ENCODE measurements around the gene ZNF785.

DNA sequence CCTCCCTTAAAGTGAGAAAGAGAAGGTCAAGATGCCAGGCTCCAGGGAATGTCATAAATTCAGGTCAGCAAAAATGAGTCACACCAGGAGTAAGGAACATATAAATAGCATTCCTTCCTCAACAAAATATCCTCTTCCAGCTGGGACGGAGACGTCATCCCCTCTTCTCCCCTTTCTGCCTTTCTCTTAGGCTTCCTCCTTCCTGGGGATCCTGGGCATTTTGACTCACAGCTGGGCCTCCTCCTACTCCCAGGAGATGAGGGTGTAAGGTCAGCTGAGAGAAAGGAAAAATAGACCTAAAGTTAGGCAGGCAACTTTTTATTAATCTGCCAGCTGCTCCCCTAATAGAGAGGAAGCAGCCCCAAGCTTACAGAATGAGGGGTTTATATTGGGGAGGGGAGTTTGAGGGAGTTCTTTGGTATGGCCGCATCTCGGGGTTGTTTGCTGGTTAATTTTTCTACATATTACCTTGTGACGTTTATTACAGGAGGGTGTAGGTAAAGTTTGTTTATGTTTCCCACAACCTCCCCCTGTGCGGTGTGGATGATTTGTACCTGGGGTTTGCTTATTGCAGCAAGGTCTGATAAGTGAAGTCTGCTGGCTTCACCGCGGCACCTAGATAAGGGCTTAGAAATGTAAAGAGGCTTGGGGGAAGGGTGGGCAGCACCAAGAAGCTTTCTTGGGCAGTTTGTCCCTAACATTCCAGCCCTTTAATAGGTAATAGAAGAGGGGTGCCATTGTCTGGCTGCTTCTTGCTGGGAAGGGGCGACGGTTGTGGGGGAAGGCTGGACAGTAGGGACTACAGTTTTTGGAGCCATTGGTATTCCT, 43.8 kb downstream of the ZNF785 start:
- TF ChIP-seq, protein P1, sequence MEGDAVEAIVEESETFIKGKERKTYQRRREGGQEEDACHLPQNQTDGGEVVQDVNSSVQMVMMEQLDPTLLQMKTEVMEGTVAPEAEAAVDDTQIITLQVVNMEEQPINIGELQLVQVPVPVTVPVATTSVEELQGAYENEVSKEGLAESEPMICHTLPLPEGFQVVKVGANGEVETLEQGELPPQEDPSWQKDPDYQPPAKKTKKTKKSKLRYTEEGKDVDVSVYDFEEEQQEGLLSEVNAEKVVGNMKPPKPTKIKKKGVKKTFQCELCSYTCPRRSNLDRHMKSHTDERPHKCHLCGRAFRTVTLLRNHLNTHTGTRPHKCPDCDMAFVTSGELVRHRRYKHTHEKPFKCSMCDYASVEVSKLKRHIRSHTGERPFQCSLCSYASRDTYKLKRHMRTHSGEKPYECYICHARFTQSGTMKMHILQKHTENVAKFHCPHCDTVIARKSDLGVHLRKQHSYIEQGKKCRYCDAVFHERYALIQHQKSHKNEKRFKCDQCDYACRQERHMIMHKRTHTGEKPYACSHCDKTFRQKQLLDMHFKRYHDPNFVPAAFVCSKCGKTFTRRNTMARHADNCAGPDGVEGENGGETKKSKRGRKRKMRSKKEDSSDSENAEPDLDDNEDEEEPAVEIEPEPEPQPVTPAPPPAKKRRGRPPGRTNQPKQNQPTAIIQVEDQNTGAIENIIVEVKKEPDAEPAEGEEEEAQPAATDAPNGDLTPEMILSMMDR (IDR thresholded peaks at IDR 0.05; ENCODE audit: extremely low read depth in 1 of 2, insufficient read depth in 1 of 2, low read depth in 1 of 2, low read length in 2 of 2) = no peak
- no peak for TF ChIP-seq POLR2A (IDR thresholded peaks at IDR 0.05; ENCODE audit: low read depth, low read length)
- no peak for TF ChIP-seq MYC (IDR thresholded peaks at IDR 0.05; ENCODE audit: low read depth, low read length)
- TF ChIP-seq, protein P2, sequence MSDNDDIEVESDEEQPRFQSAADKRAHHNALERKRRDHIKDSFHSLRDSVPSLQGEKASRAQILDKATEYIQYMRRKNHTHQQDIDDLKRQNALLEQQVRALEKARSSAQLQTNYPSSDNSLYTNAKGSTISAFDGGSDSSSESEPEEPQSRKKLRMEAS (IDR thresholded peaks at IDR 0.05; ENCODE audit: insufficient read depth, insufficient read length) = no peak
